PFSK-1 (cell line): ENCODE results near the gene HECTD4.

Experiments
- SIN3A ChIP-seq: IDR thresholded peaks from 2 replicates; pipeline ENCODE4 v1.6.1; 2012; ENCODE audit warnings: mild to moderate bottlenecking, low read length, moderate library complexity, borderline replicate concordance; ENCODE audit not compliant: insufficient read depth
- TAF1 ChIP-seq: IDR thresholded peaks from 2 replicates; pipeline ENCODE4 v1.6.1; 2012; ENCODE audit warnings: low read length, control low read depth, borderline replicate concordance; ENCODE audit not compliant: insufficient read depth

- TF ChIP-seq SIN3A = no peak
- no peak for TF ChIP-seq TAF1
Observed at GRCh38 chr12:112431965-112432364, 49.7 kb upstream of the HECTD4 start.
